NCI-H526 treated with DMSO at 0.1 percent for 48 hours (cell line): Measurements from ENCODE around the gene CFAP97.
"Not testable (repeated sequence)": the region's sequence is repeated elsewhere in the genome, so short reads cannot be mapped to it uniquely, and the experiment has no call there.

ENCODE experiments used
- DNase-seq: peaks from one replicate; lab custom pipeline; 2025; lab: John Stamatoyannopoulos, UW

Gene CFAP97

DNA sequence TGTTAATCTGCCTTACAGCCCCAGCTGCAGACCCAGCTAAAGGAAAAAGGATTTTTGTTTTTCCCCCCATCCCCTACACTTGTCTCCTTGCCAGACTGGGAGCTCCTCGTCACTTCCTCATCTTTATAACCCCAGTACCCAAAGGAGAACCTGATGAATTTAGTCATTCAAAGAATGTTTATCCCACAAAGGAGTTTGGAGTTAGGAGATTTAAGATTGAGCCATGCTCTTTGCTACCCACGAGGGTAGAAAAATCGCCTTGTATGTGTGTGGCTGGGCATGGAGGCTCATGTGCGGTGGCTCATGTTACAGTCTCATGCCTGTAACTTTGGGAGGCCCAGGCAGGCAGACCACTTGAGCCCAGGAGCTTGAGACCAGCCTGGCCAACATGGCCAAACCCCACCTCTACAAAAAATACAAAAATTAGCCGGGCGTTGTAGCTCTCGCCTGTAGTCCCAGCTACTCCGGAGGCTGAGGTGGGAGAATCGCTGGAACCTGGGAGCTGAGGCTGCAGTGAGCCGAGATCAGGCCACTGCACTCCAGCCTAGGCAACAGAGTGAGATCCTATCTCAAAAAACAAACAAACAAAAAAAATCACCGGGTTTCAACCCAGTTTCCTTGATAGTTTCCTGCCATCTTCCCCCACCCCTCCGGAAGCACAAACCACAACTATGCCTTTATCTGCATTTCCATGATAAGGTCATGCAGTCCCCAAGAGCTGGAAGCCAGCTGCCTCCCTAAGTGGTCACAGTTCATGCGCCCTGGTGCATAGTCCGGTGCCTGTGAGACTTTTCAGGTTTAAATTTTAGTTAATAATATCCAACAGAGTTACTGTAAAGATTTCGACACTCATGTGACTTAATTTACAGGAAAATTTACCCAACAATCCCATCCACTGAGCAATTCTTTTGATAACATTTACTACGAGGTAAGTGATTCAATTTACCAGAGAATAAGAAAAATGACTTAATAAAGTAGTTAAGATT, 1.5 kb downstream of the CFAP97 start:
- no peak for DNase-seq

- DNase-seq = not testable (repeated sequence)
Observed at GRCh38 chr4:185198189-185198588, 5.6 kb downstream of the CFAP97 start.

DNA sequence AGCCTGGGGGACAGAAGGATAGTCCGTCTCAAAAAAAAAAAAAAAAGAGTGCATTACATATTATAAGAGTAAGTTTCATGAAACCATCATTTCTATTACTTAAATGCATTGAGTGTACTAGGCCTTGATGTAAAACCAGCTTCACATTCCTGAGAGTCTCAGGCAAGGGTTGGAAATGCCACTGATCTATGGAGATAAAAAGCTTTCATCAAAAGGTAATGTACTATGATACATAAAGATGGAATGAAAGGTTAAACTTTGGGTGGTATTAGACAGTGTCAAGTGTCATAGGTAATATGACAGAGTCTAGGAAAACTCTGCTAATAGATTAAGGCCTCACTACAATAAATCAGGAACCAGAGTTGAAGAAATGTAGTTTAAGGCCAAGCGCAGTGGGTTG, 7.4 kb downstream of the CFAP97 start:
- no peak for DNase-seq

GRCh38 chr4:185194924-185195888, 8.6 kb downstream of the CFAP97 start:
- no peak for DNase-seq

DNA sequence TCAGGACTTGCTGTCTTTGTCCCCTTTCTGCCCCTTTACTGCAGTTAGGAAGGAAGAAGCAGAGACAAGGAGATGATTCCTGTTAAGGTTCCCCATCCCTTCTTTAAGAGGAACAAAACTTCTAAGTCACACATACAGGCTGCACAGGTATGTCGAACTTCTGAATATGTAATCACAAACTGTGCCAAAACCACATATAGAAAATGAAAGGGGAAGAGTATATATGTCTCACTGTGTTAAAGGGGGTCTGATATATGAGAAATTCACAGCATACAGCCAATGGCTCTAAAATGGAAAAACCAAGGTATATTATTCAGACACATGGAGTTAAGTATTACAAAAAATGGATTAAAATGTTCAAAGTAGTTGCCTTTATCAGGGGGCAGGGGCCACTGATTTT, 11.7 kb downstream of the CFAP97 start:
- no peak for DNase-seq

- DNase-seq = no peak
Observed at GRCh38 chr4:185190306-185190856, 13.4 kb downstream of the CFAP97 start.

DNA sequence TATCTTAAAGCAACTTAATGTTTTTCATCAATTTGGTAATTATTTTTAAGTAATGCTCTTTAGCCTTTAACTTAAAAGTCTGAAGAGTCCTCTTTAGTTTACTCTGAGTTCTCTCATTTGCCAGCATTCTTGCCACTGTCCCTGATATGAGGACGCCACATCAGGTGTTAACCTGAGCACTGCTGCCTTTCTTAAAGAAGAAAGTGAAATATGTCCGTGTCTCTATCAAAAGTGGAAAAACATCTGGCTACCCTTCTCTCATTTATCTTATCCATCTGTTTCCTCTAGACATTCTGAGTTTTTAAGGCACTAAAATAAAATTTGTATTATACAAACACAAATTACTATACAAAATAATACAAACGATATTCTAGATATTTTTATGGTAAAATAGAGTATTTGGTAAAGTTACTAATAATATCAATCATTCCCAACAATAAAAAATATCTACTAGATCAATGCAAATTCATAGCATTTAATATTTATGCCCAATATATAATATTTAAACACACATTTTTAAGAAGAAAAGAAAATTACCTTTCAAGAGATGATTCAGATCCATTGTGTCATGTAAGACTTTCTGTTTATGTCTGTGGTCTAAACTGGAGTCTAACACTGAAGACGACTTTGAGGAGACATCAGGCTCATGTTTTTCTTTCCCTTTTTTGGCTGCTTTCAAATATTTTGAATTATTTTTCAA, 14.0 kb downstream of the CFAP97 start:
- DNase-seq = no peak

DNA sequence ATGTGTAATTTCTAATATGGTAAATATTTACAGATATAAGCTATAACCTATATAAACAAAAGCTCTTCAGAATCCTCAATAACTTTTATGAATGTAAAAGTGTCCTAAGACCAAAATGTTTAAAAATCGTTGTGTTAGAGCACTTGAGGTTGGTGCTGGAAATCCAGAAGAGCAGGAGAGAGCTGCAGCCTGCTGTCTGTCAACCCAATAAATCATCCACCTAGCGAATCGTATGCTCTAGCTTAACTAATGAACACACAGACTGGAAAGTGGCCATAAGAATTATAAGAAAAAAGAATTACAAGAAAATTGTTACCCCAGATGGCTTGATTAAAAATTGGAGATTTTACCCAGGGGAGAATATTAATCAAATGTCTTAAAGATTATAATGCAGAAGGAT, 17.0 kb downstream of the CFAP97 start:
- DNase-seq = no peak

- DNase-seq = peak; percentile 50
Observed at GRCh38 chr4:185183622-185184281, 20.0 kb downstream of the CFAP97 start.

GRCh38 chr4:185182239-185182638, 21.6 kb downstream of the CFAP97 start:
- no peak for DNase-seq

DNA sequence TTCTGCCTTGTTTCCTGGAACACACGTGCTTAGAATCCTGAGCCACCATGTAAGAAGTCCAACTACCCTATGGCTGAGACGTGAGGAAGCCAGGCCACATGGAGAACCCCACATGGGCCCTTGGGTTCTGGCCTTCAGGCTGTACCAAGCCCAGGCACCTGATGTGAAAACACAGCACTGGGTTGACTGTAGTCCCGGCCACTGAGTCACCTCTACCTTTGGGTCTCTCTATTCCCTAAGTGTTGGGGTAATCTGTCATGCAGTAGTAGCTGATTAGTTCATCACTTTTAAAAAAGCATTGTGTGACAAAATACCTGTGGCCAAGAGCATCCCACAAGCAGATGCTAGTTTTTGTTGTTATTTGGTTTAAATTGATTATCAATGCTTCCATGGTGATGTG, 24.3 kb downstream of the CFAP97 start:
- no peak for DNase-seq

GRCh38 chr4:185171373-185172071, 32.3 kb downstream of the CFAP97 start:
- DNase-seq = no peak

- no peak for DNase-seq
Observed at GRCh38 chr4:185167234-185167633, 36.6 kb downstream of the CFAP97 start.

- no peak for DNase-seq
Observed at GRCh38 chr4:185165605-185166063, 38.2 kb downstream of the CFAP97 start.

DNA sequence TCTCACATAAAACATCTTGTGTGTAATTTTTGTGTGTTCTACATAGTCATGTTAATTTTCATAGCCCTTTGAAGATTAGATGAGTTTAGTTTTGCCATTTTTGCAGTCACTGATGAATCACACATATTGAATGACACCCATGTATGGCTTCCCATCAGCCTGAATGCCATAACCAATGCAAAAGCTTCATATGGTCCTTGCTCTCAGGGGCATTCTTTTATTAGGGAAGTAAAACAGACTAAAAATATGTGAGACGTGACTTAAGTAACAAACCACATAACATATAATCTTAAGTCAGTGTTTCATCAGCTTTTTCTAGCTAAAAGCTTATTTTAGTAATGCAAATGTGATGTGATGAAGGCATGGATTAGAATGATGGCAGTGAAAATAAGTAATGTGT, 52.5 kb downstream of the CFAP97 start:
- no peak for DNase-seq

GRCh38 chr4:185149392-185149791, 54.4 kb downstream of the CFAP97 start:
- no peak for DNase-seq

- no peak for DNase-seq
Observed at GRCh38 chr4:185145572-185145971, 58.2 kb downstream of the CFAP97 start.

GRCh38 chr4:185144601-185145240, 59.1 kb downstream of the CFAP97 start:
- no peak for DNase-seq

DNA sequence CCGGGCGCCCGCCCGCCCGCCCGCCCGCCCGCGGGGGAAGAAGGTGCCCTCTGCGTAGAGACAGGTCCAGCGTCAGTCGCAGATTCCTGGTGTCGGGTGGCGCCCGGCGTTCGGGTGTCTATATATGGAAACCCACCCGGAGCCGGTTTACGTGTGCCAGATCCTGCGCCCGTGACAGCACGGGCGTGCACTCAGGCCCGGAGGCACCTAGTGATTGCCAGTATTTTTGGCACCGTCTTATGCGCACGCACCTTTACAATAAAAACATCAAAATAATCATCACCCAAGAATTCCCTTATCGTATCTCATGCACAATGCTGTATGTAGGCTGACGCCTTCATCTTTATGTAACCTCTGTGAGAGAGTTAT, 60.2 kb downstream of the CFAP97 start:
- peak; percentile 9 for DNase-seq
